CMK (cell line): Measurements from ENCODE around the gene TMEM14A.
"Not testable (repeated sequence)": the region's sequence is repeated elsewhere in the genome, so short reads cannot be mapped to it uniquely, and the experiment has no call there.

ENCODE experiments used
- DNase-seq: peaks from one replicate; pipeline ENCODE4 v3.0.0-alpha.2; 2010; ENCODE audit warnings: low read depth

The TMEM14A gene

DNA sequence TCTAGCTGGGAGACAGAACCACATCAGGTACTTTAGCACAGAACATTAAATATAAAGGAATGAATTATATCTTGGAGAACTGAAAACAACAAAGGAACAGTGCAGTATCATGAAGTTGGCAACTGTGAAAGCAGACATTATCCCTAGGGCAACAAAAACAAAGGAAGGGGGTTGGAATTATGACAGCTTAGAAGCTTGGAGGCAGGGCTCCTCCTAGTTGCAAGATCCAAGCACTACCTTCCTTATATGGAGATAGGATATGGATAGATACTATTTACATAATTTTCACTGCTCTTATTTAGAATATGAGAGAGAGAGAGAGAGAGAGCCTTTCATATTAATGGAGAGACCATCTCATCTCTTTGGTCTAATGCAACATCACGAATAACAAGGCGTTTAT lies 27.0 kb downstream of the TMEM14A start:
- DNase-seq, result no peak

DNA sequence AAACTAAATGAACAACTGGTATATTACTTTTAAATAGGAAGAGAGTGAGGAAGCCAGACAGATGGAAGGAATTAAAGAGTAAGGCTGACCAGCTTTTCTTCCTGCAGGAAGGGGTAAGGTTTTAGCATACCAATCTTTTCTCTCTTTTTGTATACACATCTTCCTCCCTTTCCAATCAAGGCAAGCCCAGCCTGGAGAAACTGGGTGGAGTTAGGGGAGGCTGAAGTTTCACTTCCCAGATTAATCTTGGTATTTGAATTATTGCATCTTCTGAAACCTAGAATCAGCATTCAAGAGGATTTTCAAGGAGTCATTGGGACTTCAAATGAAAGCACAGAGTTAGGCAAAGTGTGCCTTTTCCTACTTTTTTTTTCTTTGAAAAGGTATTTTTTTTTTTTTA lies 33.1 kb downstream of the TMEM14A start:
- no peak for DNase-seq

DNA sequence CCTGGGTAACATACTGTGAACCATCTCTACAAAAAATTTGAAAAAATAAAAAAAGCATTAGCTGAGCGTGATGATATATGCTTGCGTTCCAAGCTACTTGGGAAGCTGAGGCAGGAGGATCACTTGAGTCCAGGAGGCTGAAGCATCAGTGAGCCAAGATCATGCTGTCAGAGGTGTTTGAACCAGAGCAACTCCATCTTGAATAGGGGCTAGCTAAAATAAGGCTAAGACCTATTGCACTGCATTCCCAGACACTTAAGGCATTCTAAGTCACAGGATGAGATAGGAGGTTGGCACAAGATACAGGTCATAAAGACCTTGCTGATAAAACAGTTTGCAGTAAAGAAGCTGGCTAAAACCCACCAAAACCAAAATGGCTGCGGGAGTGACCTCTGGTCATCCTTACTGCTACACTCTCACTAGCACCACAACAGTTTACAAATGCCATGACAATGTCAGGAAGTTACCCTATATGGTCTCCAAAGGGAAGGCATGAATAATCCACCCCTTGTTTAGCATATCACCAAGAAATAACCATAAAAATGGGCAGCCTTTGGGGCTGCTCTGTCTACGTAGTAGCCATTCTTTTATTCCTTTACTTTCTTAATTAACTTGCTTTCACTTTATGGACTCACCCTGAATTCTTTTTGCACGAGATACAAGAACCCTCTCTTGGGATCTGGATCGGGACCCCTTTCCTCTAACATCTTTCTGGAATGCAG lies 34.0 kb downstream of the TMEM14A start:
- not testable (repeated sequence) for DNase-seq

DNA sequence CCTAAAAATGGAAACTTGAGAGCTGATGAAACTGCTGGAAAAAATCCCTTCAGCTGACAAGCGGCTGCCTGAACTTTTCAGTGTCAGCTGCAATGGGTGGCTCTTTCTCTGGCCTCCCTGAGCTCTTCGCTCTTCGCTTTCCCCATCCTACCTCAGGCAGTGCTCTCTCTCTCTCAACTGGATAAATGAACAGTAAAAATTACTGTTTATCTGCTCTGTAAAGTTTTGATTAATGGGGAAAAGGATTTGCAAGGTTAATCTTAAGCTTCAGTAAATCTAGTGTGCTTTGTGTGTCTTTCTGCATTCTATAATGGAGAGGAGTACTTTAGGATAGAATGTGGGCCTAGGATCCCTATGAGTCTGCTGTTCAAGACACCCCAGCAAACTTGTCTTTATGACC lies 35.1 kb downstream of the TMEM14A start:
- no peak for DNase-seq

DNA sequence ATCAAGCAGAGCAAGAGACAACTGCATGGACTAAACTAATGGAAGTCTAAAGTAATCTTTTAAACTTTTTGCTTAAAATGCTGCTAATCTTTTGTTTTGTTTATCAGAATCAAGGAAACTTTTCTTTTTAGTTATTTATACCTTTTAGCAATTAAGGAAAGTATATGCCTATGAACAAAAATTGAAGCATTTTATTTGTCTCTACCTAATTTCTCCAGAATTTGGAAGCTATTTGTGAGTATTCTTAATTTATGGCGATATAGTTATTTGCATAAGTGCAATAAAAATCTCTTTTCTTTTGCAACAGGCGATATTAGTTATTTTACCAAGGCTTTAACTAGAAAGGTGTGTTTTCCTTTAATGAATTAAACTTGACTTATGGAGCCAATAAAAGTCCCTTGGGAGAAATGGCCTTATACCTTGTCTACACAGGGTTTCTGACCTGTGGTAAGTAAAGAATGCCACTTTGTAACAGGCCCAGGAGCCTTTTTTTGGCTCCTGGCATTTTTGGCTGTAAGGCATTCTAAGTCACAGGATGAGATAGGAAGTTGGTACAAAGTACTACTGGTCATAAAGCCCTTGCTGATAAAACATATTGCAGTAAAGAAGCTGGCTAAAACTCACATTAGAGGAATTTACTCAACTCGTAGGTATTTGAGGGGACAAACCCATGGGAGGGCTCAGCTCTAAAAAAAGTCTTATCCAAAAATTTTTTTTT lies 37.2 kb downstream of the TMEM14A start:
- no peak for DNase-seq

DNA sequence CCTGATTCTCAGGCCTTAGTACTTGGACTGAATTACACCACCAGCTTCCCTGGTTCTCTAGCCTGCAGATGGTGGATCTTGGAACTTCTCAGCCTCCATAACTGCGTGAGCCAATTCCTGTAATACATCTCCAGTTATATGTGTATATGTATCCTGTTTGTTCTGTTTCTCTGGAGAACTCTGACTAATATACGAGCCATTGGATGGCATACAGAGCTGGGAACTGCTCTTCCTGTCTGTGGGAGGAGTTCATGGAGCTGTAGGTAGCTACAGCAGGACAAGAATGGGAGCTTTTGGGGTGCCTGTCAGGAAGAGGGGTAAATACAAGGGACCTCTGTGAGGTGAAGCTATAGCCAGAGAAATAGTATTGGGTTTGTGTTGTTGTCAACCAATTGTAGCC lies 41.2 kb downstream of the TMEM14A start:
- no peak for DNase-seq

DNA sequence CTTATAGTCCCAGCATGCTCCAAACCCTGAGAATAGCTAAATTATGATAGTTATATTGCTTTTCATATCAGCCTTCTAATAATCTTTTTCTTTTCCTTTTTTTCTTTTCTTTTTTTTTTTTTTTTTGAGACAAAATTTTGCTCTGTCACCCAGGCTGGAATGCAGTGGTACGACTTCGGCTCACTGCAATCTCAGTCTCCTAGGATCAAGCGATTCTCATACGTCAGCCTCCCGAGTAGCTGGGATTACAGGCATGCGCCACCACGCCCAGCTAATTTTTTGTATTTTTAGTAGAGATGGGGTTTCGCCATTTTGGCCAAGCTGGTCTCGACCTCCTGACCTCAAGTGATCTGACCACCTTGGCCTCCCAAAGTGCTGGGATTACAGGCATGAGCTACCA lies 43.8 kb downstream of the TMEM14A start:
- DNase-seq, result not testable (repeated sequence)

DNA sequence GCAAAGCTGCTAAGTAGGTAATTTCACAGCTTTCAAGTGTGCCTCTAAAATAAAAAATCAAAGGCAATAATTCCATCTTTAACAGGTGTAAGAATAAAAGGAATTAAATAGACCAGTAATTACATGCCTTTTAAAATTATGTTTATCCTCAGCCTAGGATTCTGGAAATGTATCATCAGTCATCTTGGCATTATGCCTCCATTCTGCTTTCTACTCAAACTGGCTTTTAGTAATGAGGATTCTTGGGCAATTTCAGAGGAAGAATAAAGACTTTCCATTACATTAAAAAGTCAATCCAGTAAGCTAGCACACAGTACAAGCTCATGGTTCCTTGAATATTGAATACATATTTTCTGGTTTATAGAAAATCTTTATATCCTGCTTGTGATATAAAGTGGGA lies 47.6 kb downstream of the TMEM14A start:
- DNase-seq, result no peak

DNA sequence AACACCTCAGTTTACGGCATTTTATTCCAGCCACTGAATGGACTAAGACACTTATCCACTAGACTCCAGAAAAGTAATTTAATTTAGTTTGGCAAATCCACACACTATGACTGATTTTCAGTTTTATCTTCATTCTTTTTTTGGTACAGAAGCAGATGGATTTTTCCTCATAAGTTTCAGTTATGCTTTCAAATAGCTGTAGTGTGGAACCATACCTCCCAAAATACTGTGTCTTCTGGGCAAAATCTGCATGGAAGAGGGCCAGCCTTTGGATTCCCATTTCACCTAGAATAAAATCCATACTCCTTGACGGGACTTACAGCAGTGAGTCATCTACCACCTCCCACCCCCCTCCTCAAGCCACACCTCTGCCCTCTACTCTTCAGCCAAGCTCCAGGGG lies 49.4 kb downstream of the TMEM14A start:
- DNase-seq, result no peak

DNA sequence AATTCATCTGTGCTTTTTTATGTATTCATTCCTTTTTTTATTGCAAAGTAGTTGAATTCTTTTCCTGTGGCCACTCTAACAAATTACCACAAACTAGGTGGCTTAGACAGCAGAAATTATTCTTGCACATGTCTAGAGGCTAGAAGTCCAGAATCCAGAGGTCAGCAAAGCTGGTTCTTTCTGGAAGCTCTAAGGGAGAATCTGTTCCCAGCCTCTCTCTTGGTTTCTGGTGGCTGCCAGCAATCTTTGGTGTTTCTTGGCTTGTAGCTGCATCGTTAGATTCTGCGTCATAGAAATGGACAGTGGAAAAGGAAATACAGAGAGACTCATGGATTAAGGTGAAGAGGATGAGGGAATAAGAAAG lies 53.1 kb downstream of the TMEM14A start:
- no peak for DNase-seq

DNA sequence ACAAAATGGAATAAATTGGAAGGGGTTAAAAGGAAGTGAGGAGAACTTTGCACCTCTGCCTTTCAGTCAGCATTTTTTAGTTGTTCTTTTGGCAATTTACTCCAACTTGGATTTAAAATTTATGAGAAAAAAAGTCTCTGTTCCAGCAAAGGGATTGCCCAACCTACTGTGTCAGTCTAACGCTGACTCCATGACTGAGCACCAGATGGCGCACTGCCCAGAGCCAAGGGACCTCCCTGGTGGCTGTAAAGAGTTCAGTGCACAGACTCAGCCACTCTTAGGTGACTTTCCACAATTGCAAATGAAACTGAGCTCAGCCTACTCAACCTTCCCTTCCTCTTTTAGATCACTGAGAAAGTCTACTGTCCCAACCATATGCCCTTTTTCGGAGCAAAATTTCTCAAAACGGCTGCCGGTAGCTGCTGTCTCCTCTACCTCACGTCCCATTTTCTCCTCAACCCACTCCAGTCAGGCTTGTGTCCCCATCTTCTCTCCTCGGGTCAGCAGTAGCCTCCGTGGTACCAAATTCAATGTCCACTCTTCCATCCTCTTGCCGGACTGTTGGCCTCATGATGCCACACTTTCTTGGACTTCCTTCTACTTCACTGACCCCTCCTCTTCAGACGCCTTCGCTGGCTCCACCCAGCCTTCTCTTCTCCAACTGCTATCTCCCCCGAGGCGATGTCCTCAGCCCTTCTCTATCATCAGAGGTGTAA lies 53.7 kb downstream of the TMEM14A start:
- peak; percentile 18 for DNase-seq

DNA sequence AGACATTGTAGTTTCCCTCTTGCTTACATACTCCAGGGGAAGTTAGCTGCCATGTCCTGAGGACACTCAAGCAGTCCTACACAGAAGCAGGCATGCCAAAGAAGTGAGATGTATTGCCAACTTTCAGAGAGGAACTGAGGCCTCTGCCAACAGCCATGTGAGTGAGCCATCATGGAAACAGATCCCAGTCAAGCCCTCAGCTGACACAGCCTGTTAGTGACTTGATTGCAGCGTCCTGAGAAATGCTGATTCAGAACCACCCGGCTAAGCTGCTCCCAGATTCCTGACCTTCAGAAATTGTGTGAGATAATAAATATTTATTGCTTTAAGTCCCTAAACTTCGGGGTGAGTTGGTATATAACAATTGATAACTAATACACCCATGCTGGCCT lies 54.2 kb downstream of the TMEM14A start:
- no peak for DNase-seq

DNA sequence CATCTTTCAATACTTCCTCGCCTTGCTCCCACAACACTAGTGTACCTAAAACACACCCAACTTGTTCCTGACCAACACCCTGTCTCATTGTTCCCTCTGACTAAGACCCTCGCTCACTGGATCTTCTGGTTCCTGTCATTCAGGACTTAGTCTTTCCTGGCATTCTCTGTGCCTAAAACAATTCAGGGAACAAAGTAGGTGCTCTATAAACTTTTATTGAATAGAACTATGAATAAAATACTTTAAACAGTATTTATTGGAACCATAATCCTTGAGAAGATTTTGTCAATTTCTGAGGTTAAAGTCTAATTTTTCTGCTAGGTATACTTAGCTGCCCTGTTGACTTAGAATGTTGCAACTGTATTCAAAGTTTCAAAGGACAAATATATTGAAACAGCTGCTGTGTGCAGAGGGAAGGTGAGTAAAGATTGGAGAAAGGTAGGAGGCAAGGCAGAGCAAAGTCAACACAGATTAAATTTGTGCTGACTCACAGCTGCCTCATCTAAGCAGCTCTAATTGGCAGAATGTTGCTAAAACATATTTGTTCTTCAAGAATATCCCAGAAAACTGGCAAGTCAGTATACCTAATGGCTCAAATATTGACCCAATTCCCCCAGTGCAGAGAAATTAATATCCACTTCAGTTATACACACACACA lies 54.8 kb downstream of the TMEM14A start:
- no peak for DNase-seq

DNA sequence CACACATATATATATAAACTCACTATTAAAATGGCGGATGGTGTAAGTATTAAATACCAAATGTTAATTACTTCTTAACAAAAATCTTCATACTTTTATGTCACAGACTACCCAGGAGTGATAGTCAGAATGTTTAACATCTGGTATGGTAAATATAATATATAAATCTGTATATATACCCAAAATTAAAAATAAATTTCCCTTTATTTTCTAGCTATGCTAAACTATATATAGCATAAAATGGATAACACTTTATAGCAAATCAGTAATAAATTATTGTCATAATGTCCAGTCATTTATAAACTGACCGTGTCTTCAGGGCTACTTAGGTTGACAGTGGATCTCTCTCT lies 55.3 kb downstream of the TMEM14A start:
- DNase-seq, result no peak

DNA sequence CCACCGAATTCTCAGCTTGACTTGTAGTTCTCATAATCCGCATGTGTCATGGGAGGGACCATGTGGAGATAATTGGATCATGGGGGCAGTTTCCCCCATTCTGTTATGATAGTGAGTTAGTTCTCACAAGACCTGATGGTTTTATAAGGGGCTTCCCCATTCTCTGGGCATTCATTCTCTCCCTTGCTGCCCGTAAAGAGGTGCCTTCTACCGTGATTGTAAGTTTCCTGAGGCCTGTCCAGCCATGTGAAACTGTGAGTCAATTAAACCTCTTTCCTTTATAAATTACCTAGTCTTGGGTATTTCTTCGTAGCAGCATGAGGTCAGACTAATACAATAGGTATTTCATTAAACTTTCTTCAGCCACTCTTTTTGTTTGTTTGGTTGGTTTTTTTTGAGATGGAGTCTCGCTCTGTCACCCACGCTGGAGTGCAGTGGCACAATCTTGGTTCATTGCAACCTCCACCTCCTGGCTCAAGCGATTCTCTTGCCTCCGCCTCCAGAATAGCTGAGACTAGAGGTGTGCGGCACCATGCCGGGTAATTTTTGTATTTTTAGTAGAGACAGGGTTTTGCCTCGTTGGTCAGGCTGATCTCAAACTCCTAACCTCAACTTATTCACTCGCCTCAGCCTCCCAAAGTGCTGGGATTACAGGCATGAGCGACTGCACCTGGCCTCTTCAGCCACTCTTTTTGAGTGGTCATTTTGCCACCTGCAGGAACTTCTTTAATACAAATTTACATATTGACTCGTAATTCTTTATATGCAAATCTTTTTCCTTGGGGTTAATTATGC lies 56.0 kb downstream of the TMEM14A start:
- DNase-seq, result no peak

DNA sequence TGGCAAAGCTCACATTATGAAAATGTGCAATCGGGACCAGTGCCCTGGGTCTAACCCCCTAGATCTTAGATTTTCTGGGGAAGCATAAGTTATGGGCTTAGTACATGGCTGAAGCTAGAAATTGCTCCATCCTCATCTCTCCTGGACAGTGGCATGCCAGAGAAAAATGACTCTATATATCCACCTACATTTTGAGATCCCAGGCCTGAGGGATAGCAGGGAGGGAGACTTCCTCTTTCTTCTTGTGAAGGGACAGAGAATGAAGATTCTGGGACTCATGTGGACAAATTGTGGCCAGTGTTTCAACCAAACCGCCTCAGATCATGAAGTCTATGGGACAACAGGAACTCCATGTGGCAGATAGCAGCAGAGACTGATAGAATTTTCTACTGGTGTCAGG lies 57.0 kb downstream of the TMEM14A start:
- no peak for DNase-seq

DNA sequence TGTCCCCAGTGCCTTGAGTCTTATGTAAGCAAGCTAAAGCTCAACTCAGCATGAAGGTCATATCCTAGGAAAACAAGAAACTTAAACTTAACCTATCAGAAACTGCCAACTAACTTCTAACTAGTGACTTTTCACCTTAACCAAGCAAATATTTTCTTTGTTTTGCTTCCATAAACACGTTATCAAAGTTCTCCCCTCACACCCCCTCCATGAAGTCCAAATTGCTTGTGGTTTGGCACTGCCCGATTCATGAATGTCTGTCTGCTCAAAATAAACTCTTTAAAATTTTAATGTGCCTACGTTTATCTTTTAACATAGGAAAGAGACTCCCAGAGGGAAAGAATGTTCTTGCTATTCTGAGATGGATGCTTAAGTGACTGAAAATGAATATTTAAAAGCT lies 57.5 kb downstream of the TMEM14A start:
- DNase-seq, result no peak

DNA sequence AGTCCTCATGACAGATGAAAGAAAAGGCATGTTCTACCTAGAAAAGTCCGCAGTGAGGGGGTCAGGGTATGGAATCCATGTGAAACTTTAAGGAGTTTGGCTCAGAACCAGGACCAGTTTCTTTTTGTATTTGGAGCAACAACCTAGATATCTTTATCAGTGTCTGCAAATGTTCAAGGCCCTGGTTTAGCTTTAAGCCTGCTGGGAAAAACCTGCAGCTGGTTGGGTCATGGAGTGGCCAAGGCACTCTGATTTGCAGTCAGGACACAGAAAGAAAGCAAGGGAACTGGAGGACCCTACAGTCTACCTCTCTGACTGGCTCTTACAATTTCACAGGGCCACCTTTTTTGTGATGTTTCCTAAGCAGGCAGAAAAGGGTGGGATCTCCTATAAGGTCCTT lies 58.7 kb downstream of the TMEM14A start:
- no peak for DNase-seq

DNA sequence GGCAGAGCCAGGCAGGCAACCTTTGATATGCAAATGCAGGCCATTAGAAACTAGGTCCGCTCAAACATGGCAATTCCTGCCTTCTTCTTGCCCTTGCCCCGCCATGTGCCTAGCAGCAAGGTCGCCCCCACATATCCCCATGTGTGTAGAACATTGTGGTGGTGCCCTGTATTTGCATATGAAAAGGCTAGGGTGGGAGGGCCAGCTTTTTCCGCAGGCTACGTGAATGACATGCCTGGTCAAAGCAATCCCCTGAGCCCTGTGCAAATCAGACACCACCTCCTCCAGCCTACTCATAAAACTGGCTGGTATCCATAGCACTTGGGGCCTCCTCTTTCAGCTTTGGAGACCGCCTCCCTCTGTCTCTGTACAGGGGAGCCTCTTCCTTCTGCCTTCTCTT lies 60.8 kb downstream of the TMEM14A start:
- no peak for DNase-seq

DNA sequence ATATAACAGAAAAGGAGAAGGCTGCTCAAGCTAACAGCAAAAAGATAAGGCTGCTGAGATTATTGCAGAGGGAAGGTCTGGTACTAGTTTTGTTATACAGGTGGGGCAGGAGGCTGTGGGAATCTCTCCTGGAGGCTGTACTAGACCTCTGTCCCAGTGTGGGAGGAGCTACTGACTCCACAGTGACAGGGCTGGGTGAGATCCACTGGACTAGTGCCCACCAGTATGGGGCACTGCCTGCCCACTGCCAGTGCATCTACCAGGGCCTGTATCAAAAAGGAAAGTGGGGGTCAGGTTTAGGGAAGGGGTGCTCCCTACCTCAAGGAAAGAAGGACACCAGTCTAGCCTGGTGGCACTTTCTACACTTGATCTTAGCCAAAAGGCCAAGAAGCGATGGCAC lies 62.3 kb downstream of the TMEM14A start:
- DNase-seq, result no peak

DNA sequence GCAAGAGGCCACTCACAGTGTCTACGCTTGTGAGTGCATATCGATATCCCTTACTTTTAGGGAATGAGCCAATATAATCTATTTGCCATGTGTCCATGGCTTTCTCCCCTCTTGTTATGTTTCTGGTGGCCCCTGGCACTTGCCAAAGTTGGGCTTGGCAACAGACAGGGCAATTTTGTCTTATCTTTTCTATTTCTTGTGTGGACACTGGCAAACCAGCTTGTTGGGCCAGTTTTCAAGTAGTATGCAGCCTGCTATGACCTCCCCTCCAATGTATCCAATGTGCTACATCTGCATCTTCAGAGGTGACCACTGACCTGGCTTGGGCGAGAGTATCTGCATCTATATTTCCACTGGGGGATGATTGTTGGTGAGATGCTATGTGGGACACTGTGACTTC lies 63.2 kb downstream of the TMEM14A start:
- DNase-seq, result no peak

DNA sequence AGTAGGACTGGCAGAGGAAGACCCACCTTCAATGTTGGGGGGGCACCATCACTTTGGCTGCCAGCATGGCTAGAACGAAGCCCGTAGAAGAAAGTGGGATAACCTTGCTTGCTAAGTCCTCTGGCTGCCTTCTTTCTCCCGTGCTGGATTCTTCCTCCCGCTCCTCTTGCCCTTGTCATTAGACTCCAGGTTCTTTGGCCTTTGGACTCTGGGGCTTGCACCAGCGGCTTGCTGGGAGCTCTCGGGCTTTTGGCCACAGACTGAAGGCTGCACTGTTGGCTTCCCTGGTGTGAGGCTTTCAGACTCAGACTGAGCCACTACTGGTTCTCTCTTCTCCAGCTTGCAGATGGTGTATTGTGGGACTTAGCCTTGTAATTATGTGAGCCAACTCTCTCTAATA lies 64.2 kb downstream of the TMEM14A start:
- no peak for DNase-seq
